ENCODE results near the gene OR51I1.

Gene OR51I1

GRCh38 chr11:5441414-5441813 lies at the start of gene OR51I1:
TSS of gene OR51I1 (minus strand) at chr11:5441514. CDS start at chr11:5441514, 0 bp downstream.
- H3K4me3 ChIP-seq (ENCODE audit: low read depth, low read length) = no peak within 1 kb of the TSS
- TF ChIP-seq CTCF (IDR thresholded peaks at IDR 0.05; ENCODE audit: low read depth, low read length) = no peak

- no peak for TF ChIP-seq CTCF (IDR thresholded peaks at IDR 0.05; ENCODE audit: low read depth, low read length)
Measured at GRCh38 chr11:5489576-5490357, 48.5 kb upstream of the OR51I1 start.

GRCh38 chr11:5488798-5489399 lies 47.6 kb upstream of the OR51I1 start:
- no peak overlapping the region for H3K4me3 ChIP-seq (ENCODE audit: low read depth, low read length)
- TF ChIP-seq CTCF (IDR thresholded peaks at IDR 0.05; ENCODE audit: low read depth, low read length) = no peak

More at GRCh38 chr11:5489576-5490357, 48.5 kb upstream of the OR51I1 start:
- H3K4me3 ChIP-seq (ENCODE audit: low read depth, low read length) = no peak overlapping the region

- TF ChIP-seq CTCF (IDR thresholded peaks at IDR 0.05; ENCODE audit: low read depth, low read length) = no peak
- H3K4me3 ChIP-seq (ENCODE audit: low read depth, low read length) = no peak within 1 kb of the TSS
Measured at GRCh38 chr11:5488385-5488784, 47.1 kb upstream of the OR51I1 start, which contains the start of gene OR52D1. TSS of gene OR52D1 (plus strand) at chr11:5488685. CDS start at chr11:5488707, 22 bp downstream.

- no peak for TF ChIP-seq CTCF (IDR thresholded peaks at IDR 0.05; ENCODE audit: low read depth, low read length)
- no peak overlapping the region for H3K4me3 ChIP-seq (ENCODE audit: low read depth, low read length)
Measured at GRCh38 chr11:5486421-5486820, 45.1 kb upstream of the OR51I1 start.

- no peak for TF ChIP-seq CTCF (IDR thresholded peaks at IDR 0.05; ENCODE audit: low read depth, low read length)
- no peak overlapping the region for H3K4me3 ChIP-seq (ENCODE audit: low read depth, low read length)
Measured at GRCh38 chr11:5486003-5486402, 44.7 kb upstream of the OR51I1 start.

- no peak overlapping the region for H3K4me3 ChIP-seq (ENCODE audit: low read depth, low read length)
- peak; percentile 79 for TF ChIP-seq CTCF (IDR thresholded peaks at IDR 0.05; ENCODE audit: low read depth, low read length)
Measured at GRCh38 chr11:5476186-5476819, 35.0 kb upstream of the OR51I1 start.

Data from WI38 (cell line).